Measurements from ENCODE around the gene PRKCB.
A peak's percentile ranks its signal among the peaks of the same experiment; 100 is the strongest.

PRKCB gene

DNA sequence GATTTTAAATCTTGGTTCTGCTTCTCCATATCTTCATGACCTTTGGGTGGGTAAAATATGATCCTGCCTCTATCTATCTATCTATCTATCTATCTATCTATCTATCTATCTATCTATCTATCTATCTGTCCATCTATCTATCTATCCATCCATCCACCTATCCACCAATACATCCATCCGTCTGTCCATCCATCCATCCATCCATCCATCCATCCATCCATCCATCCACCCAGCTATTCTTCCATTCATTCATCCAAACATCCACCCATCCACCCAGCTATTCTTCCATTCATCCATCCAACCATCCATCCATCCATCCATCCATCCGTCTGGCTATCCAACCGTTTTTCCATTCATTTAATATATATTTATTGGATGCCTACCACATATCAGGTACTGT, 11.5 kb downstream of the PRKCB start:
- Histone ChIP-seq H2AFZ (ENCODE audit: low read length) (no peak overlapping the region), H3K4me2 (ENCODE audit: low read depth, low read length, poor library complexity, severe bottlenecking) (peak overlapping the region; percentile 52), H3K9me3 (ENCODE audit: insufficient read depth, low read depth, low read length) (peaks cover 5% of the 10 kb centered on the region; the same call in 1 of the 2 replicates), H3K27me3 (ENCODE audit: insufficient read depth, low read length, poor library complexity, severe bottlenecking) (no peaks in the 10 kb centered on the region), H3K9me2 (replicated peaks; ENCODE audit: low read depth, low read length) (no peaks in the 10 kb centered on the region), H3K4me1 (ENCODE audit: insufficient read depth, low read length, poor library complexity, severe bottlenecking) (peaks cover 47% of the 10 kb centered on the region), H3K79me2 (ENCODE audit: insufficient read depth, low read length) (peaks cover 70% of the 10 kb centered on the region), H4K20me1 (ENCODE audit: insufficient read depth, low read length, poor library complexity, severe bottlenecking) (peaks cover 10% of the 10 kb centered on the region), H3K4me3 (ENCODE audit: low read length, poor library complexity, severe bottlenecking) (no peak overlapping the region), H3F3A (ENCODE audit: low read depth) (0 out of 2 replicates have a peak, but pooled peaks cover 4% of the 10 kb centered on the region), H3K9ac (ENCODE audit: low read depth, low read length, poor library complexity, severe bottlenecking) (no peak overlapping the region), H3K36me3 (ENCODE audit: insufficient read depth, low read length) (no peaks in the 10 kb centered on the region)
- no peak for TF ChIP-seq EZH2phosphoT487 (IDR thresholded peaks at IDR 0.05; ENCODE audit: borderline replicate concordance)
- TF ChIP-seq, protein P1, sequence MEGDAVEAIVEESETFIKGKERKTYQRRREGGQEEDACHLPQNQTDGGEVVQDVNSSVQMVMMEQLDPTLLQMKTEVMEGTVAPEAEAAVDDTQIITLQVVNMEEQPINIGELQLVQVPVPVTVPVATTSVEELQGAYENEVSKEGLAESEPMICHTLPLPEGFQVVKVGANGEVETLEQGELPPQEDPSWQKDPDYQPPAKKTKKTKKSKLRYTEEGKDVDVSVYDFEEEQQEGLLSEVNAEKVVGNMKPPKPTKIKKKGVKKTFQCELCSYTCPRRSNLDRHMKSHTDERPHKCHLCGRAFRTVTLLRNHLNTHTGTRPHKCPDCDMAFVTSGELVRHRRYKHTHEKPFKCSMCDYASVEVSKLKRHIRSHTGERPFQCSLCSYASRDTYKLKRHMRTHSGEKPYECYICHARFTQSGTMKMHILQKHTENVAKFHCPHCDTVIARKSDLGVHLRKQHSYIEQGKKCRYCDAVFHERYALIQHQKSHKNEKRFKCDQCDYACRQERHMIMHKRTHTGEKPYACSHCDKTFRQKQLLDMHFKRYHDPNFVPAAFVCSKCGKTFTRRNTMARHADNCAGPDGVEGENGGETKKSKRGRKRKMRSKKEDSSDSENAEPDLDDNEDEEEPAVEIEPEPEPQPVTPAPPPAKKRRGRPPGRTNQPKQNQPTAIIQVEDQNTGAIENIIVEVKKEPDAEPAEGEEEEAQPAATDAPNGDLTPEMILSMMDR (conservative IDR thresholded peaks at IDR 0.05; ENCODE audit: low read length): no peak

DNA sequence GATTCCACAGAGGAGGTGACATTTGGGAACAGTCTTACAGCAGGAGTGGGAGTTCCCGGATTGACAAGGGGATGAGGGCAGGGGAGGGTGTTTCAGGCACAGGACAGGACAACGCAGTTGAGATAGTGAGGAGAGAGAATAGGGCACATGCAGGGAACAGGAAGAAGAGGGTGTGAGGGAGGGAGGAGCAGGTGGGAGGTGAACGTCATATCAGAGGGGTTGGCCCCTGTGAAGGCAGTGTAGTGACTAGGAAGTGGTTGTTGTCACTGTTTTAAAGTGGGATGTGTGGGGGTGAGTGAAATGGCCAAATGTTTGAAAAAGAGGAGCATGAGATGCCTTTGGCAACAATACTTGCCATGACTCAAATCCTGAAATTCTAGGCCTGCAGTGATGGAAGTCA, 12.2 kb downstream of the PRKCB start:
- Histone ChIP-seq H3F3A (ENCODE audit: low read depth) (0 out of 2 replicates have a peak, but pooled peaks cover 3% of the 10 kb centered on the region), H4K20me1 (ENCODE audit: insufficient read depth, low read length, poor library complexity, severe bottlenecking) (peaks cover 8% of the 10 kb centered on the region), H3K27me3 (ENCODE audit: insufficient read depth, low read length, poor library complexity, severe bottlenecking) (no peaks in the 10 kb centered on the region), H3K9ac (ENCODE audit: low read depth, low read length, poor library complexity, severe bottlenecking) (peak overlapping the region; percentile 28), H3K36me3 (ENCODE audit: insufficient read depth, low read length) (no peaks in the 10 kb centered on the region), H3K79me2 (ENCODE audit: insufficient read depth, low read length) (peaks cover 73% of the 10 kb centered on the region), H3K9me3 (ENCODE audit: insufficient read depth, low read depth, low read length) (peaks cover 5% of the 10 kb centered on the region; the same call in 1 of the 2 replicates), H3K4me3 (ENCODE audit: low read length, poor library complexity, severe bottlenecking) (no peak overlapping the region), H3K9me2 (replicated peaks; ENCODE audit: low read depth, low read length) (no peaks in the 10 kb centered on the region), H3K4me1 (ENCODE audit: insufficient read depth, low read length, poor library complexity, severe bottlenecking) (peaks cover 43% of the 10 kb centered on the region), H2AFZ (ENCODE audit: low read length) (no peak overlapping the region), H3K4me2 (ENCODE audit: low read depth, low read length, poor library complexity, severe bottlenecking) (peak overlapping the region; percentile 52)
- TF ChIP-seq EZH2phosphoT487 (IDR thresholded peaks at IDR 0.05; ENCODE audit: borderline replicate concordance): no peak
- TF ChIP-seq, protein P1 (conservative IDR thresholded peaks at IDR 0.05; ENCODE audit: low read length): no peak

DNA sequence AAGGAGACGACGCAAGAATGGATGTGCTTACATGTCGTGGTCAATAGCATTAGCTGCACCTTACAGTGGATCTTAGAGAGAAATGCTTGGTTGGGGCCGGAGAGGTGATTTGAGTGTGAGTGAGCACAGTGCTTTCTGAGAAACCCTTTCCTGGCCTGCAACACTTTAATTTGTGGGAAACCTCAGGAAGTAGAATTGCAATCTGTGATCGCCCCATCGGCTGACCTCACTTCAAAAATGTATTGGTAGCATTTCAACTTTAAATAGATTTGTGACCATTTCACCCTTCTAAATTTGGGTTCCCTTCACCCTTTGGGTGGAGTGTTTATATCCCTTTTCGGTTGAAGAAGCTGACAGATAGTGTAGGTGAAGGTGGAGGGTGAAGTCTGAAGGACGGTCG, 13.2 kb downstream of the PRKCB start:
- no peaks in the 10 kb centered on the region for H3K27me3 ChIP-seq (ENCODE audit: insufficient read depth, low read length, poor library complexity, severe bottlenecking)

More for the DNA sequence above, 13.2 kb downstream of the PRKCB start:
- H3K4me3 ChIP-seq (ENCODE audit: low read length, poor library complexity, severe bottlenecking): no peak overlapping the region
- peak overlapping the region; percentile 52 for H3K4me2 ChIP-seq (ENCODE audit: low read depth, low read length, poor library complexity, severe bottlenecking)
- peaks cover 5% of the 10 kb centered on the region; the same call in 1 of the 2 replicates for H3K9me3 ChIP-seq (ENCODE audit: insufficient read depth, low read depth, low read length)
- peaks cover 7% of the 10 kb centered on the region for H4K20me1 ChIP-seq (ENCODE audit: insufficient read depth, low read length, poor library complexity, severe bottlenecking)
- no peaks in the 10 kb centered on the region for H3K9me2 ChIP-seq (replicated peaks; ENCODE audit: low read depth, low read length)
- H2AFZ ChIP-seq (ENCODE audit: low read length): no peak overlapping the region
- no peak for TF ChIP-seq EZH2phosphoT487 (IDR thresholded peaks at IDR 0.05; ENCODE audit: borderline replicate concordance)
- TF ChIP-seq, protein P1 (conservative IDR thresholded peaks at IDR 0.05; ENCODE audit: low read length): no peak
- H3K4me1 ChIP-seq (ENCODE audit: insufficient read depth, low read length, poor library complexity, severe bottlenecking): peaks cover 42% of the 10 kb centered on the region
- peaks cover 80% of the 10 kb centered on the region for H3K79me2 ChIP-seq (ENCODE audit: insufficient read depth, low read length)
- H3F3A ChIP-seq (ENCODE audit: low read depth): no peaks in the 10 kb centered on the region
- H3K36me3 ChIP-seq (ENCODE audit: insufficient read depth, low read length): no peaks in the 10 kb centered on the region
- H3K9ac ChIP-seq (ENCODE audit: low read depth, low read length, poor library complexity, severe bottlenecking): no peak overlapping the region
